Neural progenitor cell (in vitro differentiated cells): ENCODE results near the gene CHRNA10. TPM values are rescaled to one million over a fixed set of nuclear protein-coding genes. Genes with fewer than 3 reads are reported as not detected.
A peak's percentile ranks its signal among the peaks of the same experiment; 100 is the strongest.
"Not testable (repeated sequence)": the region's sequence is repeated elsewhere in the genome, so short reads cannot be mapped to it uniquely, and the experiment has no call there.

Experiments
- DNase-seq: peaks from one replicate; pipeline ENCODE4 v3.0.0-alpha.2; 2016; ENCODE audit warnings: low spot score
- H2AFZ ChIP-seq: fragments of 200-600 bp; sonication (generic); replicated peaks from 2 replicates; pipeline ENCODE4 v1.6.1; 2016; ENCODE audit warnings: antibody characterized with exemption
- H3F3A ChIP-seq: fragments of 200-600 bp; sonication (generic); 2 replicates; pipeline ENCODE4 v1.6.1; 2016; ENCODE audit warnings: antibody characterized with exemption, low read depth
- H3K27ac ChIP-seq: fragments of 200-600 bp; sonication (generic); 2 replicates; pipeline ENCODE4 v1.5.1; 2016; ENCODE audit warnings: mild to moderate bottlenecking
- H3K27me3 ChIP-seq: fragments of 200-600 bp; sonication (generic); 2 replicates; pipeline ENCODE4 v1.6.1; 2016; ENCODE audit warnings: mild to moderate bottlenecking, moderate library complexity
- H3K36me3 ChIP-seq: fragments of 200-600 bp; sonication (generic); 2 replicates; pipeline ENCODE4 v1.5.1; 2016
- H3K4me1 ChIP-seq: fragments of 200-600 bp; sonication (generic); 2 replicates; pipeline ENCODE4 v1.6.1; 2016; ENCODE audit warnings: mixed run types
- H3K4me2 ChIP-seq: fragments of 200-600 bp; sonication (generic); 2 replicates; pipeline ENCODE4 v1.6.1; 2016
- H3K4me3 ChIP-seq: fragments of 200-600 bp; sonication (generic); 2 replicates; pipeline ENCODE4 v1.5.1; 2016
- H3K79me2 ChIP-seq: fragments of 200-600 bp; sonication (generic); 2 replicates; pipeline ENCODE4 v1.6.1; 2016; ENCODE audit warnings: low read depth
- H3K9ac ChIP-seq: fragments of 200-600 bp; sonication (generic); 2 replicates; pipeline ENCODE4 v1.6.1; 2016
- H3K9me3 ChIP-seq: fragments of 200-600 bp; sonication (generic); 2 replicates; pipeline ENCODE4 v1.5.1; 2016; ENCODE audit warnings: low read depth
- H4K20me1 ChIP-seq: fragments of 200-600 bp; sonication (generic); 2 replicates; pipeline ENCODE4 v1.6.1; 2016; ENCODE audit warnings: low read depth
- H3K27ac Mint-ChIP-seq: 3 replicates; pipeline ENCODE4 v1.8.0; 2021; ENCODE audit warnings: mixed read lengths
- H3K27me3 Mint-ChIP-seq: 2 replicates; pipeline ENCODE4 v1.8.0; 2022; ENCODE audit warnings: low read depth, mild to moderate bottlenecking, inconsistent platforms, moderate library complexity, mixed read lengths; ENCODE audit not compliant: insufficient read depth
- H3K36me3 Mint-ChIP-seq: 3 replicates; pipeline ENCODE4 v1.8.0; 2021; ENCODE audit warnings: mixed read lengths
- H3K4me1 Mint-ChIP-seq: 3 replicates; pipeline ENCODE4 v1.8.0; 2021; ENCODE audit warnings: mixed read lengths
- H3K4me3 Mint-ChIP-seq: 3 replicates; pipeline ENCODE4 v1.8.0; 2021; ENCODE audit warnings: mild to moderate bottlenecking, moderate library complexity, mixed read lengths
- H3K9me3 Mint-ChIP-seq: 3 replicates; pipeline ENCODE4 v1.8.0; 2020; ENCODE audit warnings: mixed read lengths
- EZH2 ChIP-seq: fragments of 200-600 bp; sonication (generic); IDR thresholded peaks from 2 replicates; pipeline ENCODE4 v1.6.1; 2017; ENCODE audit warnings: antibody characterized with exemption, mild to moderate bottlenecking, moderate library complexity
- EZH2phosphoT487 ChIP-seq: fragments of 200-600 bp; sonication (generic); IDR thresholded peaks from 2 replicates; pipeline ENCODE4 v1.6.1; 2017; ENCODE audit warnings: antibody characterized with exemption
- total RNA-seq: library from RNA; depleted of rRNA; stranded (reverse); fragments of >200 nt; gene quantifications from 2 replicates; pipeline ENCODE4 v1.2.3, GENCODE V29; 2015; ENCODE audit warnings: low replicate concordance
- TF ChIP-seq, protein P1 (sequence below): fragments of 200-600 bp; sonication (generic); IDR thresholded peaks from 2 replicates; pipeline ENCODE4 v1.5.1; 2017; ENCODE audit warnings: antibody characterized with exemption, mild to moderate bottlenecking

Gene CHRNA10
- total RNA-seq, 1 donor from 2014 or later, result 0.21 TPM

- H3K9me3 Mint-ChIP-seq, result no peaks in the 10 kb centered on the region
- Histone ChIP-seq H3K79me2 (no peaks in the 10 kb centered on the region), H3K9ac (no peak overlapping the region), H3K4me2 (no peak overlapping the region), H4K20me1 (no peaks in the 10 kb centered on the region), H3K27ac (no peak overlapping the region), H3K36me3 (no peaks in the 10 kb centered on the region), H2AFZ (no peak overlapping the region), H3K27me3 (no peaks in the 10 kb centered on the region), H3K4me1 (no peaks in the 10 kb centered on the region), H3F3A (no peaks in the 10 kb centered on the region), H3K9me3 (no peaks in the 10 kb centered on the region), H3K4me3 (no peak overlapping the region)
- no peak for DNase-seq
- peak overlapping the region; percentile 17 for H3K27ac Mint-ChIP-seq
- TF ChIP-seq EZH2, result no peak
- TF ChIP-seq, protein P1, sequence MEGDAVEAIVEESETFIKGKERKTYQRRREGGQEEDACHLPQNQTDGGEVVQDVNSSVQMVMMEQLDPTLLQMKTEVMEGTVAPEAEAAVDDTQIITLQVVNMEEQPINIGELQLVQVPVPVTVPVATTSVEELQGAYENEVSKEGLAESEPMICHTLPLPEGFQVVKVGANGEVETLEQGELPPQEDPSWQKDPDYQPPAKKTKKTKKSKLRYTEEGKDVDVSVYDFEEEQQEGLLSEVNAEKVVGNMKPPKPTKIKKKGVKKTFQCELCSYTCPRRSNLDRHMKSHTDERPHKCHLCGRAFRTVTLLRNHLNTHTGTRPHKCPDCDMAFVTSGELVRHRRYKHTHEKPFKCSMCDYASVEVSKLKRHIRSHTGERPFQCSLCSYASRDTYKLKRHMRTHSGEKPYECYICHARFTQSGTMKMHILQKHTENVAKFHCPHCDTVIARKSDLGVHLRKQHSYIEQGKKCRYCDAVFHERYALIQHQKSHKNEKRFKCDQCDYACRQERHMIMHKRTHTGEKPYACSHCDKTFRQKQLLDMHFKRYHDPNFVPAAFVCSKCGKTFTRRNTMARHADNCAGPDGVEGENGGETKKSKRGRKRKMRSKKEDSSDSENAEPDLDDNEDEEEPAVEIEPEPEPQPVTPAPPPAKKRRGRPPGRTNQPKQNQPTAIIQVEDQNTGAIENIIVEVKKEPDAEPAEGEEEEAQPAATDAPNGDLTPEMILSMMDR, result no peak
- no peak for TF ChIP-seq EZH2phosphoT487
- no peaks in the 10 kb centered on the region for H3K4me1 Mint-ChIP-seq
- peaks cover 11% of the 10 kb centered on the region for H3K36me3 Mint-ChIP-seq
- peaks cover 7% of the 10 kb centered on the region for H3K27me3 Mint-ChIP-seq
- no peak overlapping the region for H3K4me3 Mint-ChIP-seq
Measured at GRCh38 chr11:3659595-3660515, 11.3 kb downstream of the CHRNA10 start.

DNA sequence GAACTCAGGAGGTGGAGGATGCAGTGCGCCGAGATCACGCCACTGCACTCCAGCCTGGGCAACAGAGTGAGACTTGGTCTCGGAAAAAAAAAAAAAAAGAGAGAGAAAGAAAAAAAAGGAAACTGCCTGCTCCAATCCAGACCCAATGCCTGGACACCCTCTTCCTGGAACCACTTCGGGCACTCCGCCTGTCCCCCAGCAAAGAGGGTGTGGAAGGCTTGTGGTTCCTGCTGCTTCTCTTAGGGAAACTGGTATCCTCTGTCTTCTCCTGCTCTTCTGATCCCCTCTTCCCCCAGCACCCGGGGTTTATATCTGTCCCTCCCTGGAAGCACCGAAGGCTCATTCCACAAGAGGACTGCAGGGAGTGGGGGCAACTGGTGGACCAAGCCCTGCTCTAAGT lies 12.9 kb downstream of the CHRNA10 start:
- Histone ChIP-seq H3F3A (no peaks in the 10 kb centered on the region), H3K4me1 (no peaks in the 10 kb centered on the region), H4K20me1 (no peaks in the 10 kb centered on the region), H3K36me3 (no peaks in the 10 kb centered on the region), H3K9ac (no peak overlapping the region), H3K27ac (no peak overlapping the region), H3K27me3 (no peaks in the 10 kb centered on the region), H3K79me2 (no peaks in the 10 kb centered on the region), H3K4me3 (no peak overlapping the region), H3K4me2 (no peak overlapping the region), H2AFZ (no peak overlapping the region), H3K9me3 (no peaks in the 10 kb centered on the region)
- H3K36me3 Mint-ChIP-seq, result peaks cover 3% of the 10 kb centered on the region
- H3K27ac Mint-ChIP-seq, result no peak overlapping the region
- DNase-seq, result no peak
- TF ChIP-seq EZH2 (no peak), EZH2phosphoT487 (no peak)
- TF ChIP-seq, protein P1, result no peak
- H3K4me1 Mint-ChIP-seq, result no peaks in the 10 kb centered on the region
- no peaks in the 10 kb centered on the region for H3K9me3 Mint-ChIP-seq
- peaks cover 7% of the 10 kb centered on the region for H3K27me3 Mint-ChIP-seq
- H3K4me3 Mint-ChIP-seq, result no peak overlapping the region

DNA sequence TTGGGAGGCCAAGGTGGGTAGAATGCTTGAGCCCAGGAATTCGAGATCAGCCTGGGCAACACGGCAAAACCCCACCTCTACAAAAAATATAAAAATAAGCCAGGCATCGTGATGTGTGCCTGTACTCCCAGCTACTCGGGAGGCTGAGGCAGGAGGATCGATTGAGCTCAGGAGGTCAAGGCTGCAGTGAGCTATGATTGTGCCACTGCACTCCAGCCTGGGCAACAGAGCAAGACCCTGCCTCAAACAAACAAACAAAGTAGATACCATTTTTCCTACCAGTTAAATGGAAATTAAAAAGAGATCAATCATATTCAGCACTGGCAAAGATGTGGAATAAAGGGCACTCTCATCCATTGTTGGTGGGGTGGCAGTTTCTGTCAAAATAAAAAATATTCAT lies 13.9 kb downstream of the CHRNA10 start:
- H3K4me3 ChIP-seq, H4K20me1 ChIP-seq, H3K27ac Mint-ChIP-seq, H3K9ac ChIP-seq, H3K4me2 ChIP-seq, H3K79me2 ChIP-seq, H3F3A ChIP-seq, H3K4me1 Mint-ChIP-seq, H3K9me3 Mint-ChIP-seq, H3K27ac ChIP-seq, H2AFZ ChIP-seq, H3K27me3 ChIP-seq, H3K4me1 ChIP-seq, H3K27me3 Mint-ChIP-seq, DNase-seq, H3K9me3 ChIP-seq, H3K36me3 Mint-ChIP-seq, H3K4me3 Mint-ChIP-seq, H3K36me3 ChIP-seq: not testable (repeated sequence)

GRCh38 chr11:3655547-3655946 lies 15.6 kb downstream of the CHRNA10 start:
- H3K27me3 Mint-ChIP-seq, result peaks cover 2% of the 10 kb centered on the region

GRCh38 chr11:3652514-3652913 lies 18.7 kb downstream of the CHRNA10 start:
- H3K4me3 Mint-ChIP-seq, H3K27me3 Mint-ChIP-seq, H3K4me2 ChIP-seq, H3K4me1 ChIP-seq, DNase-seq, H3K27ac Mint-ChIP-seq, H3K27ac ChIP-seq, H3K36me3 ChIP-seq, H3K9me3 ChIP-seq, H3K27me3 ChIP-seq, H3F3A ChIP-seq, H3K4me3 ChIP-seq, H2AFZ ChIP-seq, H3K9me3 Mint-ChIP-seq, H3K79me2 ChIP-seq, H3K36me3 Mint-ChIP-seq, H4K20me1 ChIP-seq, H3K9ac ChIP-seq: not testable (repeated sequence)
- peaks cover 18% of the 10 kb centered on the region for H3K4me1 Mint-ChIP-seq

More at GRCh38 chr11:3655547-3655946, 15.6 kb downstream of the CHRNA10 start:
- H3K9me3 Mint-ChIP-seq, result no peaks in the 10 kb centered on the region
- Histone ChIP-seq H3K4me1 (no peaks in the 10 kb centered on the region), H3K4me2 (no peak overlapping the region), H2AFZ (peak overlapping the region; percentile 34), H3K9ac (no peak overlapping the region), H3K9me3 (no peaks in the 10 kb centered on the region), H3K36me3 (no peaks in the 10 kb centered on the region), H3F3A (no peaks in the 10 kb centered on the region), H3K27ac (no peak overlapping the region), H3K79me2 (no peaks in the 10 kb centered on the region), H3K27me3 (no peaks in the 10 kb centered on the region), H3K4me3 (no peak overlapping the region), H4K20me1 (no peaks in the 10 kb centered on the region)
- no peak overlapping the region for H3K27ac Mint-ChIP-seq
- DNase-seq, result no peak
- TF ChIP-seq, protein P1, result no peak
- no peak for TF ChIP-seq EZH2phosphoT487
- no peak for TF ChIP-seq EZH2
- no peaks in the 10 kb centered on the region for H3K36me3 Mint-ChIP-seq
- H3K4me3 Mint-ChIP-seq, result no peak overlapping the region
- peaks cover 4% of the 10 kb centered on the region for H3K4me1 Mint-ChIP-seq

- H3F3A ChIP-seq, H3K27me3 Mint-ChIP-seq, H3K79me2 ChIP-seq, H3K36me3 ChIP-seq, H3K4me3 ChIP-seq, H3K27ac ChIP-seq, H3K9ac ChIP-seq, DNase-seq, H3K27ac Mint-ChIP-seq, H3K4me1 ChIP-seq, H3K4me3 Mint-ChIP-seq, H3K9me3 ChIP-seq, H2AFZ ChIP-seq, H3K36me3 Mint-ChIP-seq, H4K20me1 ChIP-seq, H3K27me3 ChIP-seq, H3K4me2 ChIP-seq, H3K9me3 Mint-ChIP-seq: not testable (repeated sequence)
- peaks cover 18% of the 10 kb centered on the region for H3K4me1 Mint-ChIP-seq
Measured at GRCh38 chr11:3649374-3649773, 21.8 kb downstream of the CHRNA10 start.
